ENCODE results near the gene LOXL3.
A peak's percentile ranks its signal among the peaks of the same experiment; 100 is the strongest.

The LOXL3 gene

GRCh38 chr2:74504591-74504990 is 49.2 kb downstream of the LOXL3 start:
- DNase-seq = no peak

DNA sequence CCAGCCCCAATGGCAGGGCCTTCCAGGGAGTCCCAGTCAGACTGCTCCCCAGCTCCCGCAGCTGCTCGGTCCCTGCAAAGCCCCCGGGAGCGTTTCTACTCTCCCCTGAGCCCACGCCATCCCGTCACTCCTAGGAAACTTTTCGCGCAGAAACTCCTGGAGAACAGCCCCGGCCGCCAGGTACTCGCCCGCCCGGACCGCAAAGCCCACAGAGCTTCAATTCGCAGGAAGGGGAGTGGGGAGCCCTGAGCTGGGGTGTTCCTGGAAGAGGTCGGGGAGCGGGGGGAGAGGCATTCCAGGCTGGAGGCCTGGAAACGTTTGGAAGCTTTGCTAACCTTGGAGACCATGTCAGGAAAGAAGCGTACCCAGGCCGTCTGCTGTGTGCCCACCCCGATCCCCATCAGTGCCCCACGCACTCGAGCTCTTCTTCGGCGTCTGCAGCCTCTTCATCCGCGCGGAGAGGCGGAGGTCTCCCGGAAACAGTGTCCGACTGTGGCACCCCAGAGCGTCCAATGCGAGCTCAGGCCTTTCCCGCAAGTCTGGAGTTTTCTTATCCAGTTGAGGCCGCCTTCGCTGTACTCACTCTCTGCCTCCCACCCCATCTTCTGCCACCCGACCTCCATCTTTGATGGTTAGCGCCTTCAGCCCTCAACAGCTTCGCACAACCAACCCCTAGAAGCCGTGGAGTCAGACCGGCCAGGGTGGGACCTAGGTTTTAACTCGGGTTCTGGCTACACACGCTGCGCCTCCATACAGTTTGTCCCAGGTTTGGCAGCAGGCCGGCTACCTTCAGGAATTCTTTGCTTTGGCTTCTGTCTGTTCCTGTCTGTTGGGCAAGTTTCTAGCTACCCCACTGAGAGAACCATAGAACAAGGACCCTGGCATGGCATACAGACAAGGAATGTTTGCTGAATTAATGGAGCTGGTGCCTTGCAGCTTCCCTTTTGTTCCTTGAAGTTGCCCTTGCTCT is 50.0 kb downstream of the LOXL3 start:
- no peak for DNase-seq

DNA sequence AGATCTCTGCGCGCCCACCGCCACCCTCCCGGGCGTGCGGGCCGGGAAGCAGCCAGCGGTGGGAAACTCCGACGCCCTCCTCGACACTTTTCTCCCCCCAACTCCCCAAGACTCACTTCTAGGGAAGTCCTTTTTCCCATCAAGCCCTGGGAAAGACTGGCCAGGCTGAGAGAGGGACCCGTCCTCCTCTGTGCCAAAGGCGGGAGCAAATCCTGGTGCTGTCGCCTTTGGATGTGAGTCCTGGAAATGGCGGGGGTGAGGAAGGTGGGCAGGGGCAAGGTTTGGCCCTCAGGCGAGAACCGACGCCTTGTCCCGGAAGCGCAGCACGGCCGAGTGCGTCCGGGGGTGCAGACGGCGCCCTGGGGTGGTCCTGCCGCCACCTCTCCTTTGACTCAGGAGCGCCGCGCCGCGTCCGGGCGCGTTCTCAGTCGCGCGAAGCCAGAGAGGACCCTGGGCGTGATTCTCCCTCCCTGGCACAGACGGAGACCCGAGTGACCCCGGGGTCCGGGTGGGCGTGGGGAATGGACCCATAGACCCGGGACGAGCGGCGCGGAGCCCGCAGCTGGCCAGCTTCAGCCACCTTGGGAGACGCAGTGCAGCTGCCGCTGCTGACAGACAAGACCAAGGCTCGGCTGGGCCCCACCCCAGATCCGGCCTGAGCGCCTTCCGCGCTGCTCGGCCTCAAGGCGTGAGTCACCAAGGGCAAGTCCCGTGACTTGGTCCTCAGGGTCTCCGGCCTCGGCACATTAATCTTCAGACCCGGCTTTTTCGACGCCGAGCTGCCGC is 50.8 kb downstream of the LOXL3 start:
- no peak for DNase-seq

DNA sequence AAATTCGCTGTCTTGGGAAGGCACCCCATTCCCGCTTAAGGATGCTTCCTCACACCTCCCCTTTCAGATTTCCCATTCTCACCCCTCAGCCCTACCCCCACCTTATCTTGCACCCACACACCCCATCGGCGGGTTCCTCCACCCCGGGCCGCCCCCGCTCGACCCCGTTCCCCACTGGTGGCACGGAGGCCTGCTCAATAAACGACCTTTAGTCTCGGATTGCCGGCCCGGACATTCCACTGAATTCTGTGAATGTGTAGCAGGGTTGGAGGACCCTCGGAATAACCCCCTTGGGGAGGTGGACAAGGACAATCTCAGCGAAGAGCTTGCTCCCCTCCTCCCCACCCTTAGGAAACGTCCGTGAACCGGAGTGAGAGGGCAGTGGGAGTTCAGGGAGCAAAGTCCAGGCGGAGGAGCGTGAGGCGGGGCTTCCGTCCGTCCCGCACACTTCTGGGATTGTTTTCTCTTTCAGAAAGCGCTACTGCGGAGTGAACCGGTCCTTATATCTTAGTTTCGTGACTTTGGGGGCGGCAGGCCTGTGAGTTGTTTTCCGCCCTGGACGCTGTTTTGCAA is 51.5 kb downstream of the LOXL3 start:
- DNase-seq = no peak

DNA sequence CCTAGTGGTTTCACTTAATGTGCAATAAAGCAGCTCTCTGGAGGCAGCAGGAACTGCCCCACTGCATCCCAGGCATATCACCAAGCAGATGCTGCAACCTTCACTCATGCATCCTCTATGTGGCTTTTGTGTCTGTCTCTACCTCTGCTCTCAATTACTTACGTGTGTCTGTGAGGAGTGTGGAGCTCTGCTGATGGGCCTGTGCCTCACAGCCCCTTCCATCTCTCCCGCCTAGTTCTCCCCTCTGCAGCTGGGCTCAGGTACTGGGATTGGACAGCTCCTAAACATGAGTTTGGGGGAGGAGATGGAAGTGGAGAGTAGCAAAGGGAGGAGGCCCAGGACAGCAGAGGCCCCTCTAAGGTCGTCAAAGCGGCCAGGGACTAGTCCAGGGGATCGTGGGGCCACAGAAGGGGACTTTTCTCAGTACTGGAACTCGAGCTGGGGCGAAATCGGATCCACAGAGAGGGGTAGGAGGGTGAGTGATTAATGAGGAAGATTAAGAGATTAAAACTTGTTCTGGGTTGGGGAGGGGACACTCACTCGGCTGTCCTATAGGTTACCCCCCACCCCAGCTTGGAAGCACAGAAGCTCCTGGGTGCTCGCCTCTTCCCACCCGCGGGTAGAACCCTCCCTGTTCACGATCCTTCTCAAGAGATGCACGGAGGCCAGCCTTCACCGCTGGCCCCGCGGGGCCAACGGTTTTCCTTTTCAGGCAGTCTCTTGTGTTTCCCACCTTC is 52.2 kb downstream of the LOXL3 start:
- no peak for DNase-seq

DNA sequence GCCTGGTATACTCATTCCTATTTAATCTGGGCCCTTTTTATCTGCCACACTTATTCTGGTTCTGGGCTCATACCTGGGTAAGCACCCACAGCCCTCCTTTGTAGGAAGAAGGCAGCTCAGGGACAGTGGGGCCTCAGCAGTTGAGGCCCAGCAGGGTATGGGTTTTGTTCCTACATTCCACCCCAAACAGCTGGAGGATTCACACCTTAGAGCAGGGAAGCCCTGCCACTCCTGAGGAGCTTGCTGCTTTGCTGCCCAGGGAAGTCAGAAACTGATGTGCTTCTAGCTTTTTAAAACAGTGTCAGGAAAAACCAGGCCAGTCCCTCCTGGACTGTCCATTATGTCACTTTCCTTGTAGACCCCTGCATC is 53.2 kb downstream of the LOXL3 start:
- no peak for DNase-seq

- DNase-seq = no peak
Measured at GRCh38 chr2:74499940-74500577, 53.7 kb downstream of the LOXL3 start.

DNA sequence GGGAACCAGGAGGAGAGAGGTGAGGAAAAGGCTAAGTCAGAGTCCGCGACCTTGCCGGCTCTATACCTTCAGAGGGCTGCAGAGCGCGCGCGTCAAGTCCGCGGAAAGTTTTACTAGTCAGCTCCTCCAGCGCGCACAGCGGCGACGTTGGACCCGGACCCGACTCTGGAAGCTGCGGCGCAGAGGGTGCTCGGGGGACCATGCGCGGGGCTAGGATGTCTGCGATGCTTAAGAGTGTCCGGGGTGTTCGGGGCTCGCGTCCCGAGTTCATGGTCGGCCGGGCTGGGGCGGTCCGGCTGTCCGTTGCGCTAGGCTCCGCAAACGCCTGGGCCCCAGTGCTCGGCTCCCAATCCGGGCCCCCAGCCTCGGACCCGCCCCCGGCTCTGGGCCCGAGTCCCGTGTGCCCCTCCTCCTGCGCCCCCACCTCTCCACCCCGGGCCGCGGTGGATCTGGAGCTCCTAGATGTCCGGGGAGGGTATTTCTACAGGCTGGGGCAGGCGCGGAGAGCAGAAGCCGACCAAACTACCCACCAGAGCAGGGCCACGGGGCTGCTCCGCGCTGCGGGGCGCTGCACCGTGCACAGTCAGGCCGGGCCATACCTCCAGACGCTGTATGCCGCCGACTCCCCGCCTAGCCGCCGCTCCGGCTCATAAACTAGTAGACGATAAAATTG is 54.3 kb downstream of the LOXL3 start, which contains the start of gene LBX2:
LBX2 (minus strand) TSS at position 337 of the 673 bp plus-strand sequence; CDS start at position 271, 66 bp downstream.
- DNase-seq = no peak

- no peak for DNase-seq
Measured at GRCh38 chr2:74498500-74499266, 55.1 kb downstream of the LOXL3 start.

DNA sequence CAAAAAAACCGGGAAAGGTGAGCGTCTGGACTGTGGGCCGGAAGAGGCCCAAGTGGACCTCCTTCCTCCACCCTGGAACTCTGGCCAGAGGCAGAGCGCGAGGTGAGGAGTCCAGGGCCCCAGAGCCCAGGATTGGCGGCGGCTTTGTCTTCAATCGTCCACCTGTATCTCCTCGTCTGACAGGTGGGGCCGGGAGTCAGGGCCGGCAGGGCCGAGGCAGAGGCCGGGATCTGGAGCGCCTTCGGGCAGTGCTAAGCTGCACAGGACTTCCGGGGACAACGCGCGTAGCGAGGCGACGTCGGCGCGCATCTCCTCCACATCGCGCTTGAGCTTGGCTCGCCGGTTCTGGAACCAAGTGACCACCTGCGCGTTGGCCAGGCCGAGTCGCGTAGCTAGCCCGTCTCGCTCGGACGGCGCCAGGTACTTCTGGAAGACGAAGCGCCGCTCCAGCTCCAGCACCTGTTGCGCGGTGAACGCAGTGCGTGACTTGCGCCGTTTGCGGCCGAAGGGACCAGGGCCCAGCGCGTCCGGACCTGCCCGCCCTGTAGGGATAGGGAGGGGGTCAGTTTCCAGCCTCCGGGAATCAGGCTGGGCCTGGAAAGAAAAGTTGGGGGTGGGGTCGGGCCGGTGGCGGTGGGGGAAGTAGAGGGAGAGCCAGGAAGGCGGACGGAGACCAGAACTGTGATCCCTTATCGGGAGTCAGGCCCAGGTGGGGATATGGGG is 55.8 kb downstream of the LOXL3 start:
- DNase-seq = peak; percentile 37

DNA sequence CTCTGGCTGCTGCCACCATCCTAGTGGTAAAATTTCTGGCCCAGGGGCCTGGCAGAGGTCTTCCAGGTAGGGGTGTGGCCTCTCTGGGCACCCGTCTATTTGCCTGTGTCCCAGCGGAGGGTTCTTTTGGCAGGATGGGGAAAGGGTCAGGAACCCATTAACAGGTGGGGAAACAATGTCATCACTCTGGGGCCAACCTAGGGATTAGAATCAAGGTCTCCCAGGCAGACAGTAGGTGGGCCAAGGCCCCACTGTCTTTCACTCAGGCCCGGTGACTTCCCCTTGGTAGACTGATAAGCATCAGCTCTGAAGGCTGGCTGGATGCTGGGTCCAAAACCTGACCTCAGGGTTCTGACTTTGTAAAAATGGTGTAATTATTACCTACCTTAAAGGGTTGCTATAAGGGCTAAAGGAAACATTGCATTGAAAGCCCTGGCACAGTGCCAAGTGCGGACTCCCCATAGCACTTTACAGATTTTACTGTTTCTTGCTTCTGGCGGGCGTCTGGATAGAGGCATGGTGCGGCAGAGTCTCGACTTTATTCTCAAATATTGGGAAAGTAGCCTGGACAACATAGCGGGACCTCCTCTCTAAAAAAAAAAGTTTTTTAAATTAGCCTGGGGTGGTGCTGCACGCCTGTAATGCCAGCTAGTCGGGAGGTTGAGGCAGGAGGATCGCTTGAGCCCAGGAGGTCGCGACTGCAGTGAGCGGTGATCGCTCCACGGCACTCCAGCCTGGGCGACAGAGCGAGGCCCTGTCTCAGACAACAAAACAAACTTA is 56.6 kb downstream of the LOXL3 start:
- DNase-seq = no peak

DNA sequence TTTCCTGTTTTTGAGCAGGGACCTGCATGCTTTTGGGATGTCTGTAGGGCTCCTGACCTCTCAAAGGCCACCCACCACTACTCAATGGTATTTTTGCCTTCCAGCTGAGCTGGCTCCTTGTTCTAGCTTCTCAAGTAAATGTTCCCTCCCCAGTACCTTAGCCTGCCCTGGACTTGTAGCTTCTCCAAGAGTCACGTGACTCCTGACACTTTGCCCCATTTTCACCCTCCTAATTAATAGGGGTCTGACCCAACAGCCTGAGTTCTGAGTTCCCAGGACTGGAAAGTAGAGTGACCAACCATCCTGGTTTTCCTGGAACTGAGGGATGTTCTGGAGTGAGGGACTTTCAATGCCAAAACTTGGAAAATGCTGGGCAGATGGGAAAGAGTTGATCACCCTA is 58.3 kb downstream of the LOXL3 start:
- DNase-seq = no peak

GRCh38 chr2:74493546-74493945 is 60.2 kb downstream of the LOXL3 start:
- no peak for DNase-seq

DNA sequence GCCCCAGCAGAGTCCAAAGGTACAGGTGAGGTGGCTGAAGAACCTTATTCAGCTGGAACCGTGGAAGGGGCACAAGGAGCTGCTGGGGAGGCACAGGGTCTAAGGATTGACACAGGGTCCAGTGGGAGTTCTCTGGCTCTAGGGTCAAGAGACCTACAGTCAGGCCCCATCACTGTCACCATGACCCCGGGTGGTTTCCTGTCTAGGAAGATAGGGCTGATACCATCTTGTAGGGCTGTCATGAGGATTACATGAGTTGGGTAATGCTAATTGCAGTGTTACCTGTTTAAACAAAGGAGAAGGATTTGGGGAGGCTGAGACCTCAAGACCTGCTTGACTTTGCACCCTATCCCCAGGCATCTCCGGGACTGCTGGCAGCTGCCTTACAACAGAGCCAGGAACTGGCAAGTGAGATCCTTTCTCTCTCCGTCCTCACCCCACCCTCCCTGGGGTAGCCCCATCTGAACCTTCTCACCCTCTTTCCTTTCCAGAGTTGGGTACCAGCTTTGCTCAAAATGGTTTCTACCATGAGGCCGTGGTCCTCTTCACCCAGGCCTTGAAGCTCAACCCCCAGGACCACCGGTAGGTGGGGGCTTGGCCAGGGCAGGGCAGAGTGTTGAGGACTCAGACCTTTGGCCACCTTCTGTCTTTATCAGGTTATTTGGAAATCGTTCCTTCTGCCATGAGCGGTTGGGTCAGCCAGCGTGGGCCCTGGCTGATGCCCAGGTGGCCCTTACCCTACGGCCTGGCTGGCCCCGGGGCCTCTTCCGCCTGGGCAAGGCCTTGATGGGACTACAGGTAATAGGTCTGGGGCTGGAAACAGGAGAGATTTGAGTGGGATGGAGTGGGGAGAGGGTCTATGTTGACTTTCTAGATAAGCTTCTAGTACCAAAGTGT is 61.8 kb downstream of the LOXL3 start:
- no peak for DNase-seq

DNA sequence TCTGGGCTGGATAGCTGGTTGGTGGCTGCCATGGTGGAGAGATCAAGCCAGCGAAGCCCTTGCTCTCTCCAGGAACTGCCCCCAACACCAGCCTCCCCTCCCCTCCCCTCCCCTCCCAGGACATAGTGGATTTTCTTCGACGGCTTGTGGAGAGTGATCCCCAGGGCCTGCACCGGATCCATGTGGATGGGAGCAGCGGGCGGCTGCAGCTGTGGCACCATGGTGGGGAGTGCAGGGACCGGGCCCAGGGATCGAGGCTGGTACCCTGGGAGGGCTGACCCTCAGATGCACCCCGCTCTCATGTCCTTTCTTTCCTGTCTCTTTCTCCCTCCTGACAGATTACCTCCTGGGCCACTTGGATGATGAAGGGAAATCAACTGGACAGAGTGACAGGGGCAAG is 63.8 kb downstream of the LOXL3 start:
- DNase-seq = no peak

DNA sequence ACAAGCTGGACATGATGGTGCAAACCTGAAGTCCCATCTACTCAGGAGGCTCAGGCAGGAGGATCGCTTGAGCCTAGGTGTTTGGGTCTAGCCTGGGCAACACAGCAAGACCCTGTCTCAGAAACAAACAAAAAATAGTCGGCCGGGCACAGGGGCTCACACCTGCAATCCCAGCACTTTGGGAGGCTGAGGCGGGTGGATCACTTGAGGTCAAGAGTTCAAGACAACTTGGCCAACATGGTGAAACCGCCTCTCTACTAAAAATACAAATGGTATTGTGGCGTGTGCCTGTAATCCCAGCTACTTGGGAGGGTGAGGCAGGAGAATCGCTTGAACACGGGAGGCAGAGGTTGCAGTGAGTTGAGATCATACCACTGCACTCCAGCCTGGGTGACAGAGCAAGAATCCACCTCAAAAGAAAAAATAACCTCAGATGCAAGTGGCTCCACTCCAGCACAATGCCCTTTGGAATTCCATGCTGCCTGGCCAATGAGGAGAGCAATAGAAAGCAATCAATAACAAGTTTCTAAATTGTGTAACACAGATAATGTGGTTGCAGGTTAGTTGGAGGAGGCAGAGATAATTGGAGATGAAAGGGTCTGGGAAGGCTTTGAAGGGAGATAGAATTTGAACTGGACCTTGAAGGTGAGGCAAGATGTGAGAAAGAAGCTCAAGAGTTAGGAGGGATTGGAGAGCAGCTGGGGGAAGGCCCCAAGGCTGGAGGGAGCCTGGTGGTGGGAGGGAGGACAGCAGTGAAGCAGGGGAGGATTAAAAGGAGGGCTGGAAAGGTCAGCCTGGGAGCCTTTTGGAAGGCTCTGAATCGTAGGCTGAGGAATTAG is 64.9 kb downstream of the LOXL3 start:
- no peak for DNase-seq

GRCh38 chr2:74486141-74486540 is 67.6 kb downstream of the LOXL3 start:
- no peak for DNase-seq

Data from NCI-H510A treated with DMSO at 0.1 percent for 48 hours (cell line).